HG02970 (cell line): ENCODE measurements around the gene ITPR2.
"Not testable (repeated sequence)": the region's sequence is repeated elsewhere in the genome, so short reads cannot be mapped to it uniquely, and the experiment has no call there.

ENCODE experiments used
- ATAC-seq: cut with Tn5 transposase; IDR thresholded peaks from one replicate; pipeline ENCODE4 v1.9.1; 2021; ENCODE audit warnings: mild to moderate bottlenecking, moderate library complexity, moderate number of reproducible peaks; ENCODE audit not compliant: unreplicated experiment, low FRiP score

ITPR2 gene

GRCh38 chr12:26851031-26851809 is 18.2 kb upstream of the ITPR2 start:
- no peak for ATAC-seq

GRCh38 chr12:26848156-26848825 is 15.3 kb upstream of the ITPR2 start:
- ATAC-seq, result no peak

GRCh38 chr12:26847431-26847830 is 14.4 kb upstream of the ITPR2 start:
- ATAC-seq, result no peak

GRCh38 chr12:26846416-26846815 is 13.4 kb upstream of the ITPR2 start:
- no peak for ATAC-seq

- ATAC-seq, result no peak
These were observed 13.0 kb upstream of the ITPR2 start for GRCh38 chr12:26845984-26846383.

GRCh38 chr12:26845057-26845666 is 12.2 kb upstream of the ITPR2 start:
- no peak for ATAC-seq

- ATAC-seq, result no peak
These were observed 10.3 kb upstream of the ITPR2 start for GRCh38 chr12:26843311-26843710.

- ATAC-seq, result no peak
These were observed 8.1 kb upstream of the ITPR2 start for GRCh38 chr12:26841085-26841484.

GRCh38 chr12:26839512-26839911 is 6.5 kb upstream of the ITPR2 start:
- no peak for ATAC-seq

GRCh38 chr12:26838888-26839416 is 6.0 kb upstream of the ITPR2 start:
- no peak for ATAC-seq

- no peak for ATAC-seq
These were observed 3.2 kb upstream of the ITPR2 start for GRCh38 chr12:26836201-26836600.

GRCh38 chr12:26834503-26835060 is 1.6 kb upstream of the ITPR2 start:
- not testable (repeated sequence) for ATAC-seq

GRCh38 chr12:26833743-26834490 is 923 bp upstream of the ITPR2 start:
- no peak for ATAC-seq

GRCh38 chr12:26831951-26832821 is 808 bp downstream of the ITPR2 start:
- peak; percentile 49 for ATAC-seq

- ATAC-seq, result no peak
These were observed 2.0 kb downstream of the ITPR2 start for GRCh38 chr12:26830783-26831551.

- no peak for ATAC-seq
These were observed 2.6 kb downstream of the ITPR2 start for GRCh38 chr12:26830363-26830762.

GRCh38 chr12:26828280-26829073 is 4.5 kb downstream of the ITPR2 start:
- ATAC-seq, result no peak

- ATAC-seq, result no peak
These were observed 6.6 kb downstream of the ITPR2 start for GRCh38 chr12:26826437-26826836.
